SK-N-SH (cell line): ENCODE results near the gene OR5A1. TPM values are rescaled to one million over a fixed set of nuclear protein-coding genes. Genes with fewer than 3 reads are reported as not detected.

ENCODE experiments used
- CTCF ChIA-PET: fragments of 300-600, 350-600 bp; formaldehyde crosslinking; extraction: SDS; loops from one replicate; lab custom pipeline; 2021; lab: Yijun Ruan, JAX
- POLR2A ChIA-PET: fragments of 350-600 bp; sonication (Branson Sonifier 250); formaldehyde crosslinking; extraction: SDS; loops from one replicate; lab custom pipeline; 2020; ENCODE audit warnings: antibody characterized with exemption, inconsistent platforms; lab: Yijun Ruan, JAX
- DNase-seq: peaks from one replicate; pipeline ENCODE4 v3.0.0; 2012
- H2AFZ ChIP-seq: fragments of 200-600 bp; sonication (generic); 2 replicates; pipeline ENCODE4 v1.8.1; 2016; ENCODE audit warnings: antibody characterized with exemption, mild to moderate bottlenecking, low read depth
- H3F3A ChIP-seq: fragments of 200-600 bp; sonication (generic); replicated peaks from 2 replicates; pipeline ENCODE3; 2016; ENCODE audit warnings: antibody characterized with exemption, mild to moderate bottlenecking; ENCODE audit not compliant: insufficient read depth
- H3K27ac ChIP-seq, 2 experiments: fragments of 200-500 bp in 1 of 2; fragments of 200-600 bp in 1 of 2; sonication (Bioruptor generic) in 1 of 2; sonication (generic), shearing (Covaris generic) in 1 of 2; 2 replicates each; pipeline versions ENCODE4 v1.5.1 to v1.6.1; 2014 to 2016; ENCODE audit warnings: low read depth in 2 of 2, inconsistent platforms in 1 of 2, low read length in 1 of 2, mild to moderate bottlenecking in 1 of 2, mixed read lengths in 1 of 2
- H3K27me3 ChIP-seq: fragments of 200-600 bp; sonication (generic), shearing (Covaris generic); 2 replicates; pipeline ENCODE4 v1.6.1; 2016; ENCODE audit warnings: mixed run types; ENCODE audit not compliant: insufficient read depth
- H3K36me3 ChIP-seq, 2 experiments: fragments of 200-500 bp in 1 of 2; fragments of 200-600 bp in 1 of 2; sonication (Bioruptor generic) in 1 of 2; sonication (generic) in 1 of 2; replicated peaks in 1 of 2; 2 replicates each; pipeline versions ENCODE3 to v1.5.1; 2014 to 2016; ENCODE audit warnings: low read length in 1 of 2, mild to moderate bottlenecking in 1 of 2; ENCODE audit not compliant: insufficient read depth in 2 of 2, control insufficient read depth in 1 of 2
- H3K4me1 ChIP-seq, 2 experiments: fragments of 200-500 bp in 1 of 2; fragments of 200-600 bp in 1 of 2; sonication (Bioruptor generic) in 1 of 2; sonication (generic), shearing (Covaris generic) in 1 of 2; 2 replicates each; pipeline versions ENCODE4 v1.5.1 to v1.6.1; 2014 to 2016; ENCODE audit warnings: low read depth in 1 of 2, low read length in 1 of 2, mixed run types in 1 of 2; ENCODE audit not compliant: insufficient read depth in 2 of 2, control insufficient read depth in 1 of 2
- H3K4me2 ChIP-seq: fragments of 200-600 bp; sonication (generic), shearing (Covaris generic); 2 replicates; pipeline ENCODE4 v1.6.1; 2017; ENCODE audit warnings: mixed run types
- H3K4me3 ChIP-seq, 2 experiments: fragments of 200-500 bp in 1 of 2; fragments of 200-600 bp in 1 of 2; sonication (Bioruptor generic) in 1 of 2; sonication (generic), shearing (Covaris generic) in 1 of 2; 2 replicates each; pipeline versions ENCODE4 v1.5.1 to v1.8.1; 2014 to 2016; ENCODE audit warnings: low read depth in 2 of 2, inconsistent platforms in 1 of 2, low read length in 1 of 2, mild to moderate bottlenecking in 1 of 2, mixed read lengths in 1 of 2, moderate library complexity in 1 of 2
- H3K79me2 ChIP-seq: fragments of 200-600 bp; sonication (generic); 2 replicates; pipeline ENCODE4 v1.8.1; 2017; ENCODE audit warnings: mild to moderate bottlenecking; ENCODE audit not compliant: insufficient read depth
- H3K9ac ChIP-seq: fragments of 200-600 bp; sonication (generic); 2 replicates; pipeline ENCODE4 v1.6.1; 2017; ENCODE audit warnings: mixed run types
- H3K9me2 ChIP-seq: fragments of 200-600 bp; sonication (generic); 2 replicates; pipeline ENCODE4 v1.6.1; 2017; ENCODE audit warnings: mixed run types
- H3K9me3 ChIP-seq: fragments of 200-600 bp; sonication (generic); 2 replicates; pipeline ENCODE4 v1.6.1; 2017; ENCODE audit warnings: mixed run types, mild to moderate bottlenecking, moderate library complexity
- H4K20me1 ChIP-seq: fragments of 200-600 bp; sonication (generic); 2 replicates; pipeline ENCODE4 v1.6.1; 2017; ENCODE audit warnings: mild to moderate bottlenecking, mixed run types; ENCODE audit not compliant: insufficient read depth
- ELF1 ChIP-seq: IDR thresholded peaks from 2 replicates; pipeline ENCODE4 v1.4.0; 2012
- FOSL2 ChIP-seq: IDR thresholded peaks from 2 replicates; pipeline ENCODE4 v1.4.0; 2012; ENCODE audit warnings: low read depth, mild to moderate bottlenecking, moderate library complexity, borderline replicate concordance
- FOXJ3 ChIP-seq: sonication (generic); formaldehyde crosslinking; IDR thresholded peaks from 2 replicates; pipeline ENCODE4 v1.5.1; 2020; ENCODE audit warnings: mild to moderate bottlenecking, missing genetic modification reagents
- FOXM1 ChIP-seq: IDR thresholded peaks from 2 replicates; pipeline ENCODE4 v1.4.0; 2012; ENCODE audit warnings: low read depth, mild to moderate bottlenecking
- GATA2 ChIP-seq: sonication (generic); formaldehyde crosslinking; IDR thresholded peaks from 2 replicates; pipeline ENCODE4 v1.5.0; 2020; ENCODE audit warnings: mild to moderate bottlenecking, missing genetic modification reagents
- IRF3 ChIP-seq: fragments of 150-350 bp; IDR thresholded peaks from 2 replicates; pipeline ENCODE4 v1.6.1; 2016; ENCODE audit warnings: mild to moderate bottlenecking, low read depth, low read length
- MXI1 ChIP-seq: IDR thresholded peaks from 2 replicates; pipeline ENCODE4 v1.6.1; 2012; ENCODE audit warnings: mild to moderate bottlenecking, low read depth, low read length, improper control_type of control experiment
- POLR2AphosphoS5 ChIP-seq: IDR thresholded peaks from 2 replicates; pipeline ENCODE4 v1.6.1; 2012; ENCODE audit warnings: low read depth, low read length
- RCOR1 ChIP-seq: fragments of 150-350 bp; IDR thresholded peaks from 2 replicates; pipeline ENCODE4 v1.6.1; 2017; ENCODE audit warnings: antibody characterized with exemption, low read length
- RFX5 ChIP-seq: IDR thresholded peaks from 2 replicates; pipeline ENCODE4 v1.6.1; 2012; ENCODE audit warnings: mild to moderate bottlenecking, improper control_type of control experiment, low read length
- RXRA ChIP-seq: IDR thresholded peaks from 2 replicates; pipeline ENCODE4 v1.4.0; 2012; ENCODE audit warnings: low read depth, mild to moderate bottlenecking, borderline replicate concordance
- SIN3A ChIP-seq: IDR thresholded peaks from 2 replicates; pipeline ENCODE4 v1.6.1; 2012; ENCODE audit warnings: low read depth, mild to moderate bottlenecking, low read length, moderate library complexity, borderline replicate concordance
- SMC3 ChIP-seq: IDR thresholded peaks from 2 replicates; pipeline ENCODE4 v1.6.1; 2012; ENCODE audit warnings: low read depth, low read length, improper control_type of control experiment
- WGBS: methylation state at CpG from one replicate; pipeline ENCODE4 v1.1.6; 2017; ENCODE audit warnings: low lambda C conversion rate; 5-methylcytosine and 5-hydroxymethylcytosine counted together
- polyA plus RNA-seq, 3 experiments: library from polyadenylated mRNA; depleted of rRNA; stranded (reverse); fragments of >200 nt; gene quantifications; 2 replicates each; pipeline ENCODE4 v1.2.3, GENCODE V29; 2012
- TF ChIP-seq, protein P1 (sequence below): IDR thresholded peaks from 2 replicates; pipeline ENCODE4 v1.4.0; 2012; ENCODE audit warnings: low read depth

The OR5A1 gene
- polyA plus RNA-seq, 1 of the 3 experiments (the other 2 are of a cell fraction) = not detected

- H3K4me3 ChIP-seq = no peak overlapping the region
These were observed 11.1 kb upstream of the OR5A1 start for GRCh38 chr11:59425131-59425530.

GRCh38 chr11:59426361-59427067, 9.8 kb upstream of the OR5A1 start, which contains the start of gene OR5A2:
Gene OR5A2, minus strand, starts transcription at chr11:59426413. Its CDS starts 3,460 bp downstream, at chr11:59422953.
- ChIA-PET POLR2A (no interaction called here), CTCF (no interaction called here)
- Histone ChIP-seq H3K4me1 (no peaks in the 10 kb centered on the region), H3K4me2 (no peak within 1 kb of the TSS), H3F3A (no peaks in the 10 kb centered on the region), H3K4me3 (no peak within 1 kb of the TSS), H2AFZ (no peak within 1 kb of the TSS), H3K27me3 (peaks cover 4% of the 10 kb centered on the region; the same call in 1 of the 2 replicates), H3K9me2 (no peaks in the 10 kb centered on the region), H3K79me2 (no peaks in the 10 kb centered on the region), H3K27ac (no peak within 1 kb of the TSS), H3K36me3 (no peaks in the 10 kb centered on the region), H3K9ac (no peak within 1 kb of the TSS), H4K20me1 (no peaks in the 10 kb centered on the region), H3K9me3 (no peaks in the 10 kb centered on the region)
- no peak for DNase-seq
- no peak for TF ChIP-seq POLR2AphosphoS5
- TF ChIP-seq FOXJ3 (CRISPR knock-in tag) = no peak
- WGBS = 5% methylated on average over 5 of the region's 5 CpGs

More at GRCh38 chr11:59425131-59425530, 11.1 kb upstream of the OR5A1 start:
- no peaks in the 10 kb centered on the region for H3K9me2 ChIP-seq
- ChIA-PET CTCF (no interaction called here), POLR2A (no interaction called here)
- no peaks in the 10 kb centered on the region for H3K79me2 ChIP-seq
- H3K4me1 ChIP-seq = no peaks in the 10 kb centered on the region
- TF ChIP-seq ELF1 (no peak), RXRA (no peak), SMC3 (no peak), GATA2 (CRISPR knock-in tag) (no peak), RFX5 (no peak), RCOR1 (no peak), FOSL2 (no peak), MXI1 (no peak), FOXM1 (no peak), SIN3A (no peak), POLR2AphosphoS5 (no peak), IRF3 (no peak)
- TF ChIP-seq, protein P1, sequence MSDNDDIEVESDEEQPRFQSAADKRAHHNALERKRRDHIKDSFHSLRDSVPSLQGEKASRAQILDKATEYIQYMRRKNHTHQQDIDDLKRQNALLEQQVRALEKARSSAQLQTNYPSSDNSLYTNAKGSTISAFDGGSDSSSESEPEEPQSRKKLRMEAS = no peak
- H2AFZ ChIP-seq = no peak overlapping the region
- H3K36me3 ChIP-seq = no peaks in the 10 kb centered on the region
- 0% methylated on average over 4 of the region's 4 CpGs for WGBS
- no peaks in the 10 kb centered on the region for H3F3A ChIP-seq
- H4K20me1 ChIP-seq = no peaks in the 10 kb centered on the region
- peaks cover 4% of the 10 kb centered on the region; the same call in 1 of the 2 replicates for H3K27me3 ChIP-seq
- no peak overlapping the region for H3K4me2 ChIP-seq
- H3K9ac ChIP-seq = no peak overlapping the region
- DNase-seq = no peak
- no peaks in the 10 kb centered on the region for H3K9me3 ChIP-seq
- H3K27ac ChIP-seq = no peak overlapping the region
